Endothelial cell of umbilical vein (primary cell): ENCODE measurements around the gene FKBP6. TPM values are rescaled to one million over a fixed set of nuclear protein-coding genes. Genes with fewer than 3 reads are reported as not detected.

Experiments used
- BruUV-seq: library from RNA; stranded (reverse); fragments of 400-500 nt; replicated peaks from 2 replicates; lab custom pipeline; 2021; lab: Mats Ljungman, UMichigan
- CTCF ChIA-PET: fragments of 300-600, 350-600 bp; sonication (Branson Sonifier 250); formaldehyde crosslinking; loops from one replicate; lab custom pipeline; 2021; ENCODE audit warnings: antibody characterized with exemption, inconsistent platforms; lab: Charles Lee
- POLR2A ChIA-PET: fragments of 300-600, 350-600 bp; sonication (Branson Sonifier 250); formaldehyde crosslinking; loops from one replicate; lab custom pipeline; 2021; ENCODE audit warnings: antibody characterized with exemption, inconsistent platforms; lab: Charles Lee
- DNase-seq: peaks from one replicate; pipeline ENCODE4 v3.0.0-alpha.2; 2011; ENCODE audit warnings: low read depth, low spot score
- FAIRE-seq: peaks from 2 replicates; lab custom pipeline; 2011; peaks lifted over from hg19 to GRCh38; lab: Jason Lieb, UNC
- H2AFZ ChIP-seq: 2 replicates; pipeline ENCODE4 v1.6.0; 2012; ENCODE audit warnings: low read depth, low read length, control low read depth, inconsistent platforms
- H3K27ac ChIP-seq: 2 replicates; pipeline ENCODE4 v1.5.1; 2011; ENCODE audit warnings: low read depth, mild to moderate bottlenecking, control low read depth, low read length, moderate library complexity; ENCODE audit not compliant: insufficient read depth
- H3K27me3 ChIP-seq, 2 experiments: 2 replicates each; pipeline versions ENCODE4 v1.6.0 to v1.6.1; 2011; ENCODE audit warnings: low read length in 2 of 2, mixed read lengths in 1 of 2; ENCODE audit not compliant: control insufficient read depth in 2 of 2, insufficient read depth in 2 of 2
- H3K36me3 ChIP-seq, 2 experiments: 2 replicates in 1 of 2; 3 replicates in 1 of 2; pipeline ENCODE4 v1.5.1; 2011; ENCODE audit warnings: low read length in 2 of 2, mild to moderate bottlenecking in 1 of 2, moderate library complexity in 1 of 2; ENCODE audit not compliant: control insufficient read depth in 2 of 2, insufficient read depth in 2 of 2; ENCODE audit errors: extremely low read depth in 1 of 2
- H3K4me1 ChIP-seq: 3 replicates; pipeline ENCODE4 v1.5.1; 2011; ENCODE audit warnings: mild to moderate bottlenecking, low read length; ENCODE audit not compliant: control insufficient read depth, insufficient read depth; ENCODE audit errors: extremely low read depth
- H3K4me2 ChIP-seq: 2 replicates; pipeline ENCODE4 v1.6.1; 2011; ENCODE audit warnings: low read length, control low read depth, mixed read lengths; ENCODE audit not compliant: insufficient read depth
- H3K4me3 ChIP-seq, 3 experiments: fragments of 200-600 bp in 1 of 3; sonication (generic), shearing (Covaris generic) in 1 of 3; replicated peaks in 1 of 3; 2 replicates each; pipeline ENCODE4 v1.5.1; 2011 to 2016; ENCODE audit warnings: control low read depth in 3 of 3, low read length in 3 of 3, mild to moderate bottlenecking in 2 of 3, inconsistent platforms in 1 of 3, low read depth in 1 of 3, moderate library complexity in 1 of 3; ENCODE audit not compliant: insufficient read depth in 1 of 3
- H3K79me2 ChIP-seq: 2 replicates; pipeline ENCODE4 v1.6.0; 2012; ENCODE audit warnings: low read length, inconsistent platforms; ENCODE audit not compliant: control insufficient read depth, insufficient read depth
- H3K9ac ChIP-seq: replicated peaks from 2 replicates; pipeline ENCODE3; 2011; ENCODE audit warnings: low read length, control low read depth; ENCODE audit not compliant: insufficient read depth; ENCODE audit errors: extremely low read depth
- H3K9me1 ChIP-seq: replicated peaks from 3 replicates; pipeline ENCODE4 v1.6.0; 2011; ENCODE audit warnings: mild to moderate bottlenecking, low read length; ENCODE audit not compliant: control insufficient read depth, insufficient read depth; ENCODE audit errors: extremely low read depth
- H3K9me3 ChIP-seq: replicated peaks from 2 replicates; pipeline ENCODE4 v1.5.1; 2012; ENCODE audit warnings: low read length, inconsistent platforms; ENCODE audit not compliant: control insufficient read depth, insufficient read depth
- H4K20me1 ChIP-seq: replicated peaks from 2 replicates; pipeline ENCODE3; 2011; ENCODE audit warnings: mild to moderate bottlenecking, low read length; ENCODE audit not compliant: control insufficient read depth, insufficient read depth; ENCODE audit errors: extremely low read depth
- CTCF ChIP-seq, 2 donors: IDR thresholded peaks; 1 replicate in 1 of 2; 2 replicates in 1 of 2; pipeline ENCODE4 v1.5.1; 2011; ENCODE audit warnings: low read length in 2 of 2, mild to moderate bottlenecking in 2 of 2, moderate library complexity in 2 of 2, control low read depth in 1 of 2, inconsistent platforms in 1 of 2, low read depth in 1 of 2; ENCODE audit not compliant: insufficient read depth in 1 of 2; ENCODE audit errors: extremely low read depth in 1 of 2
- EZH2 ChIP-seq: IDR thresholded peaks from 2 replicates; pipeline ENCODE4 v1.6.1; 2012; ENCODE audit warnings: borderline replicate concordance, low read depth, mild to moderate bottlenecking, moderate library complexity, low read length, inconsistent platforms; ENCODE audit not compliant: severe bottlenecking
- FOS ChIP-seq: IDR thresholded peaks from 2 replicates; pipeline ENCODE4 v1.6.1; 2011; ENCODE audit warnings: mild to moderate bottlenecking, low read length, moderate library complexity, borderline replicate concordance; ENCODE audit not compliant: insufficient read depth
- GATA2 ChIP-seq: IDR thresholded peaks from 2 replicates; pipeline ENCODE4 v1.7.0; 2011; ENCODE audit warnings: low read depth, mild to moderate bottlenecking, moderate library complexity, mixed read lengths, low read length; ENCODE audit not compliant: insufficient read length, insufficient read depth
- JUN ChIP-seq: IDR thresholded peaks from 2 replicates; pipeline ENCODE4 v1.6.1; 2011; ENCODE audit warnings: borderline replicate concordance, low read depth; ENCODE audit not compliant: insufficient read length, insufficient read depth
- MAX ChIP-seq: IDR thresholded peaks from 2 replicates; pipeline ENCODE4 v1.6.1; 2011; ENCODE audit not compliant: insufficient read depth, insufficient read length
- MYC ChIP-seq: IDR thresholded peaks from one replicate; pipeline ENCODE4 v1.6.1; 2011; ENCODE audit warnings: mild to moderate bottlenecking, low read depth, low read length
- POLR2A ChIP-seq: IDR thresholded peaks from 2 replicates; pipeline ENCODE4 v1.6.1; 2012; ENCODE audit warnings: low read depth, mild to moderate bottlenecking, control low read depth, low read length
- POLR2AphosphoS5 ChIP-seq: IDR thresholded peaks from 2 replicates; pipeline ENCODE4 v1.6.1; 2012; ENCODE audit warnings: low read depth, mild to moderate bottlenecking, control low read depth, low read length, moderate library complexity; ENCODE audit not compliant: insufficient read depth
- dilution Hi-C: fragments of 300-500 bp; cut with MboI; formaldehyde crosslinking; loops from one replicate; pipeline ENCODE4 v1.15.0; 2019; ENCODE audit warnings: low sequenced_read_pairs; ENCODE audit not compliant: extremely low pct_ligation_motif_present
- intact Hi-C: fragments of 100-400 bp; cut with micrococcal nuclease; formaldehyde crosslinking; loops from one replicate; pipeline ENCODE4 v1.10.0; 2022
- polyA plus RNA-seq, 4 experiments: library from polyadenylated mRNA; depleted of rRNA in 3 of 4; stranded (reverse) in 3 of 4; unstranded in 1 of 4; fragments of >200 nt; gene quantifications; 2 replicates each; pipeline versions ENCODE4 v1.2.1 to v1.2.3, GENCODE V29; 2011 to 2012; ENCODE audit warnings: missing spikeins in 1 of 4
- total RNA-seq: library from RNA; stranded (reverse); gene quantifications from 2 replicates; pipeline ENCODE4 v1.2.3, GENCODE V29; 2021

FKBP6 gene
- total and polyA plus RNA-seq, 2 donors (not counting 3 experiments of a cell fraction or from before 2014, with no cell fraction given): 0.04 TPM; not detected in 1

GRCh38 chr7:73376671-73377412 lies 48.9 kb downstream of the FKBP6 start:
- H3K4me1 ChIP-seq: no peaks in the 10 kb centered on the region
- dilution Hi-C loops (no loop called here), intact Hi-C loops (no loop called here)
- BruUV-seq: no TSS peak
- no peak overlapping the region for H3K27ac ChIP-seq
- no peak overlapping the region for H3K9ac ChIP-seq
- H2AFZ ChIP-seq: no peak overlapping the region
- DNase-seq (no peak), FAIRE-seq (no peak)
- no peaks in the 10 kb centered on the region for H3K36me3 ChIP-seq
- H3K4me2 ChIP-seq: no peak overlapping the region
- no peaks in the 10 kb centered on the region for H3K9me1 ChIP-seq
- CTCF ChIA-PET: no interaction called here
- H3K79me2 ChIP-seq: no peaks in the 10 kb centered on the region
- no peaks in the 10 kb centered on the region for H3K9me3 ChIP-seq
- TF ChIP-seq CTCF (IDR thresholded peaks at IDR 0.05; ENCODE audit: extremely low read depth in 1 of 2, insufficient read depth in 1 of 2, low read depth in 1 of 2, low read length in 2 of 2): no peak
- no peak for TF ChIP-seq JUN
- no peak for TF ChIP-seq POLR2A
- no peak for TF ChIP-seq MAX
- no peak for TF ChIP-seq MYC
- no peak for TF ChIP-seq EZH2
- TF ChIP-seq POLR2AphosphoS5: no peak
- TF ChIP-seq FOS: no peak
- TF ChIP-seq GATA2: no peak
- no peak overlapping the region for H3K4me3 ChIP-seq
- peaks cover 13 to 18% of the 10 kb centered on the region in 2 experiments for H3K27me3 ChIP-seq
- H4K20me1 ChIP-seq: no peaks in the 10 kb centered on the region
- POLR2A ChIA-PET: no interaction called here
